ENCODE measurements around the gene KIN. TPM values are rescaled to one million over a fixed set of nuclear protein-coding genes. Genes with fewer than 3 reads are reported as not detected.
"Not testable (repeated sequence)": the region's sequence is repeated elsewhere in the genome, so short reads cannot be mapped to it uniquely, and the experiment has no call there.

Gene KIN
- total RNA-seq, 1 experiment from 2014 or later: 8.4 TPM

- Histone ChIP-seq H3K4me1 (ENCODE audit: control insufficient read depth, insufficient read depth, low read length) (no peaks in the 10 kb centered on the region), H3K4me3 (ENCODE audit: low read depth in 2 of 2, low read length in 2 of 2) (no peak overlapping the region), H3K27me3 (ENCODE audit: control insufficient read depth, insufficient read depth, low read length) (no peaks in the 10 kb centered on the region), H3K27ac (ENCODE audit: low read length) (no peak overlapping the region), H3K36me3 (ENCODE audit: control insufficient read depth, insufficient read depth, low read length) (no peaks in the 10 kb centered on the region), H3K9me3 (ENCODE audit: control insufficient read depth, insufficient read depth, low read depth, low read length) (no peaks in the 10 kb centered on the region)
- ChIA-PET POLR2A (no interaction called here), CTCF (no interaction called here)
- DNase-seq (ENCODE audit: low read depth, low spot score) (no peak), ATAC-seq (no peak)
- intact Hi-C loops (cut with micrococcal nuclease; ENCODE audit: unreplicated experiment): no loop called here
- in situ Hi-C loops (cut with HindIII; ENCODE audit: low pct_unique_long_range_greater_than_20kb, low sequenced_read_pairs): no loop called here
- no TSS peak for BruUV-seq (replicated peaks)
- no peak for TF ChIP-seq SIN3A (IDR thresholded peaks at IDR 0.05; ENCODE audit: borderline replicate concordance, insufficient read depth, low read depth, low read length)
- no peak for TF ChIP-seq POLR2AphosphoS5 (IDR thresholded peaks at IDR 0.05; ENCODE audit: low read depth, low read length)
- no peak for TF ChIP-seq REST (IDR thresholded peaks at IDR 0.05; ENCODE audit: insufficient read depth in 1 of 2, low read depth in 2 of 2, low read length in 1 of 2)
- no peak for TF ChIP-seq TCF7L2 (IDR thresholded peaks at IDR 0.05; ENCODE audit: low read depth, low read length)
- no peak for TF ChIP-seq CTCF (IDR thresholded peaks at IDR 0.05)
Observed at GRCh38 chr10:7717767-7718166, 70.0 kb downstream of the KIN start.

GRCh38 chr10:7715515-7715914, 72.3 kb downstream of the KIN start:
- in situ Hi-C loops (cut with HindIII; ENCODE audit: low pct_unique_long_range_greater_than_20kb, low sequenced_read_pairs): no loop called here
- Histone ChIP-seq H3K27ac (ENCODE audit: low read length) (no peak overlapping the region), H3K27me3 (ENCODE audit: control insufficient read depth, insufficient read depth, low read length) (no peaks in the 10 kb centered on the region), H3K4me1 (ENCODE audit: control insufficient read depth, insufficient read depth, low read length) (no peaks in the 10 kb centered on the region), H3K4me3 (ENCODE audit: low read depth in 2 of 2, low read length in 2 of 2) (no peak overlapping the region), H3K36me3 (ENCODE audit: control insufficient read depth, insufficient read depth, low read length) (no peaks in the 10 kb centered on the region), H3K9me3 (ENCODE audit: control insufficient read depth, insufficient read depth, low read depth, low read length) (no peaks in the 10 kb centered on the region)
- BruUV-seq (replicated peaks): no TSS peak
- ChIA-PET POLR2A (no interaction called here), CTCF (no interaction called here)
- intact Hi-C loops (cut with micrococcal nuclease; ENCODE audit: unreplicated experiment): no loop called here
- DNase-seq (ENCODE audit: low read depth, low spot score): no peak
- ATAC-seq: no peak
- no peak for TF ChIP-seq SIN3A (IDR thresholded peaks at IDR 0.05; ENCODE audit: borderline replicate concordance, insufficient read depth, low read depth, low read length)
- no peak for TF ChIP-seq CTCF (IDR thresholded peaks at IDR 0.05)
- no peak for TF ChIP-seq POLR2AphosphoS5 (IDR thresholded peaks at IDR 0.05; ENCODE audit: low read depth, low read length)

GRCh38 chr10:7711075-7711474, 76.7 kb downstream of the KIN start:
- H3K4me3 ChIP-seq (ENCODE audit: low read depth in 2 of 2, low read length in 2 of 2); H3K4me1 ChIP-seq (ENCODE audit: control insufficient read depth, insufficient read depth, low read length); H3K9me3 ChIP-seq (ENCODE audit: control insufficient read depth, insufficient read depth, low read depth, low read length); POLR2A ChIA-PET; intact Hi-C loops (cut with micrococcal nuclease; ENCODE audit: unreplicated experiment); H3K36me3 ChIP-seq (ENCODE audit: control insufficient read depth, insufficient read depth, low read length); DNase-seq (ENCODE audit: low read depth, low spot score); in situ Hi-C loops (cut with HindIII; ENCODE audit: low pct_unique_long_range_greater_than_20kb, low sequenced_read_pairs); H3K27ac ChIP-seq (ENCODE audit: low read length); BruUV-seq (replicated peaks); CTCF ChIA-PET; H3K27me3 ChIP-seq (ENCODE audit: control insufficient read depth, insufficient read depth, low read length); ATAC-seq: not testable (repeated sequence)

Data from Panc1 (cell line).